GM12872 (cell line): Measurements from ENCODE around the gene TUBB6.

ENCODE experiments used
- CTCF ChIP-seq: IDR thresholded peaks from 3 replicates; pipeline ENCODE4 v1.5.1; 2011; ENCODE audit warnings: low read depth, mild to moderate bottlenecking, low read length, moderate library complexity; ENCODE audit not compliant: insufficient read depth

Gene TUBB6

GRCh38 chr18:12335503-12335902 lies 27.5 kb downstream of the TUBB6 start:
- no peak for TF ChIP-seq CTCF

- TF ChIP-seq CTCF, result no peak
Observed at GRCh38 chr18:12336171-12336613, 28.2 kb downstream of the TUBB6 start.

GRCh38 chr18:12336887-12337286 lies 28.8 kb downstream of the TUBB6 start:
- no peak for TF ChIP-seq CTCF

GRCh38 chr18:12338382-12338781 lies 30.3 kb downstream of the TUBB6 start:
- TF ChIP-seq CTCF, result no peak

- no peak for TF ChIP-seq CTCF
Observed at GRCh38 chr18:12340945-12341660, 33.1 kb downstream of the TUBB6 start.

- no peak for TF ChIP-seq CTCF
Observed at GRCh38 chr18:12342661-12343060, 34.6 kb downstream of the TUBB6 start.

- no peak for TF ChIP-seq CTCF
Observed at GRCh38 chr18:12345491-12346239, 37.6 kb downstream of the TUBB6 start.
